HG03469 (cell line): Measurements from ENCODE around the gene USF2.
"Not testable (repeated sequence)": the region's sequence is repeated elsewhere in the genome, so short reads cannot be mapped to it uniquely, and the experiment has no call there.

Experiments
- ATAC-seq: cut with Tn5 transposase; IDR thresholded peaks from one replicate; pipeline ENCODE4 v1.9.1; 2021; ENCODE audit warnings: mild to moderate bottlenecking, moderate library complexity, moderate number of reproducible peaks; ENCODE audit not compliant: unreplicated experiment

USF2 gene

GRCh38 chr19:35268536-35269437, at the start of gene USF2:
Gene USF2 (plus strand): TSS chr19:35268962. CDS start chr19:35269102, 140 bp downstream.
- ATAC-seq: no peak

GRCh38 chr19:35219008-35219407, 49.8 kb upstream of the USF2 start:
- ATAC-seq: no peak

- ATAC-seq: no peak
These were observed 48.3 kb upstream of the USF2 start for GRCh38 chr19:35220315-35220921.

- not testable (repeated sequence) for ATAC-seq
These were observed 47.7 kb upstream of the USF2 start for GRCh38 chr19:35220973-35221590.

- no peak for ATAC-seq
These were observed 46.3 kb upstream of the USF2 start for GRCh38 chr19:35222373-35223015.

- no peak for ATAC-seq
These were observed 45.5 kb upstream of the USF2 start for GRCh38 chr19:35223084-35223790.

GRCh38 chr19:35223862-35224505, 44.8 kb upstream of the USF2 start:
- ATAC-seq: no peak

GRCh38 chr19:35224681-35225571, 43.8 kb upstream of the USF2 start:
- ATAC-seq: no peak

- ATAC-seq: no peak
These were observed 42.8 kb upstream of the USF2 start for GRCh38 chr19:35225951-35226350.

GRCh38 chr19:35226748-35227147, 42.0 kb upstream of the USF2 start:
- ATAC-seq: no peak

GRCh38 chr19:35228177-35228930, 40.4 kb upstream of the USF2 start, which contains the start of gene FAM187B:
Gene FAM187B (minus strand): TSS chr19:35228739. CDS start chr19:35228680, 59 bp downstream.
- no peak for ATAC-seq

- no peak for ATAC-seq
These were observed 39.2 kb upstream of the USF2 start for GRCh38 chr19:35229601-35230000.

GRCh38 chr19:35231956-35232645, 36.7 kb upstream of the USF2 start:
- no peak for ATAC-seq

- no peak for ATAC-seq
These were observed 35.9 kb upstream of the USF2 start for GRCh38 chr19:35232912-35233311.

- no peak for ATAC-seq
These were observed 31.9 kb upstream of the USF2 start for GRCh38 chr19:35236638-35237400.

- not testable (repeated sequence) for ATAC-seq
These were observed 29.2 kb upstream of the USF2 start for GRCh38 chr19:35239597-35239996.

GRCh38 chr19:35240327-35240726, 28.4 kb upstream of the USF2 start:
- no peak for ATAC-seq
